HepG2 (cell line): ENCODE measurements around the gene CSNK1A1. TPM values are rescaled to one million over a fixed set of nuclear protein-coding genes. Genes with fewer than 3 reads are reported as not detected.

Experiments used
- ATAC-seq: fragments of 200-7000 bp; cut with Tn5 transposase; 3 replicates; pipeline ENCODE4 v1.9.1; 2020; ENCODE audit warnings: mild to moderate bottlenecking, moderate library complexity
- BruUV-seq: library from RNA; stranded (reverse); fragments of 400-500 nt; replicated peaks from 2 replicates; lab custom pipeline; 2021; lab: Mats Ljungman, UMichigan
- CTCF ChIA-PET: fragments of 300-600 bp; formaldehyde crosslinking; extraction: SDS; loops from one replicate; lab custom pipeline; 2021; ENCODE audit warnings: low total read pairs, inconsistent platforms, low intra/inter-chr PET ratio; lab: Yijun Ruan, JAX
- POLR2A ChIA-PET: fragments of 350-600 bp; sonication (Branson Sonifier 250); formaldehyde crosslinking; loops from one replicate; lab custom pipeline; 2020; ENCODE audit warnings: antibody characterized with exemption, inconsistent platforms; lab: Yijun Ruan, JAX
- DNase-seq: peaks from one replicate; pipeline ENCODE4 v3.0.0-alpha.2; 2015; ENCODE audit warnings: low spot score
- FAIRE-seq: peaks from 3 replicates; lab custom pipeline; 2011; peaks lifted over from hg19 to GRCh38; lab: Jason Lieb, UNC
- H2AFZ ChIP-seq: one replicate; pipeline ENCODE4 v1.6.1; 2011; ENCODE audit warnings: low read length, inconsistent platforms
- H3K27ac ChIP-seq: fragments of 300-600 bp; 3 replicates; pipeline ENCODE4 v1.8.0; 2011; ENCODE audit warnings: mixed run types, mild to moderate bottlenecking, mixed read lengths, low read length, inconsistent platforms; ENCODE audit not compliant: insufficient read depth; ENCODE audit errors: extremely low read length
- H3K27me3 ChIP-seq, 2 experiments: fragments of 200-600 bp in 1 of 2; 2 replicates in 1 of 2; 3 replicates in 1 of 2; pipeline versions ENCODE4 v1.6.0 to v1.8.0; 2011; ENCODE audit warnings: low read length in 2 of 2, mild to moderate bottlenecking in 2 of 2, moderate library complexity in 2 of 2, inconsistent platforms in 1 of 2; ENCODE audit not compliant: insufficient read depth in 2 of 2, control insufficient read depth in 1 of 2
- H3K36me3 ChIP-seq, 2 experiments: fragments of 200-600 bp in 1 of 2; replicated peaks in 1 of 2; 2 replicates in 1 of 2; 3 replicates in 1 of 2; pipeline versions ENCODE4 v1.5.1 to v1.8.0; 2011; ENCODE audit warnings: low read length in 2 of 2, inconsistent platforms in 1 of 2; ENCODE audit not compliant: insufficient read depth in 2 of 2, control insufficient read depth in 1 of 2
- H3K4me1 ChIP-seq: 2 replicates; pipeline ENCODE4 v1.5.1; 2012; ENCODE audit warnings: low read length, inconsistent platforms; ENCODE audit not compliant: insufficient read depth
- H3K4me2 ChIP-seq: 2 replicates; pipeline ENCODE4 v1.6.0; 2011; ENCODE audit warnings: low read depth, low read length, inconsistent platforms
- H3K4me3 ChIP-seq, 3 experiments: fragments of 200-600 bp in 1 of 3; sonication (generic), shearing (Covaris generic) in 1 of 3; replicated peaks in 1 of 3; 2 replicates each; pipeline ENCODE4 v1.5.1; 2011 to 2016; ENCODE audit warnings: low read length in 3 of 3, inconsistent platforms in 2 of 3, low read depth in 2 of 3, mild to moderate bottlenecking in 2 of 3, control low read depth in 1 of 3, mixed read lengths in 1 of 3; ENCODE audit not compliant: insufficient read depth in 1 of 3
- H3K79me2 ChIP-seq: one replicate; pipeline ENCODE4 v1.6.1; 2011; ENCODE audit warnings: low read length, inconsistent platforms; ENCODE audit not compliant: insufficient read depth
- H3K9ac ChIP-seq: 2 replicates; pipeline ENCODE4 v1.6.0; 2011; ENCODE audit warnings: mild to moderate bottlenecking, low read depth, low read length, inconsistent platforms; ENCODE audit not compliant: insufficient read depth
- H3K9me3 ChIP-seq: 2 replicates; pipeline ENCODE4 v1.5.1; 2012; ENCODE audit warnings: mild to moderate bottlenecking, low read length
- H4K20me1 ChIP-seq: 2 replicates; pipeline ENCODE4 v1.6.0; 2011; ENCODE audit warnings: inconsistent platforms, mild to moderate bottlenecking, low read length, moderate library complexity; ENCODE audit not compliant: insufficient read depth
- BORCS8-MEF2B ChIP-seq: sonication (generic); formaldehyde crosslinking; IDR thresholded peaks from 2 replicates; pipeline ENCODE4 v1.8.0; 2022; ENCODE audit warnings: mild to moderate bottlenecking, missing genetic modification reagents
- DR1 ChIP-seq: sonication (generic); formaldehyde crosslinking; IDR thresholded peaks from 2 replicates; pipeline ENCODE4 v1.8.0; 2021; ENCODE audit warnings: mild to moderate bottlenecking, missing genetic modification reagents, inconsistent platforms
- HNRNPL ChIP-seq: fragments of 200-400 bp; formaldehyde crosslinking; IDR thresholded peaks from 2 replicates; pipeline ENCODE4 v1.6.1; 2017; ENCODE audit warnings: mild to moderate bottlenecking, low read depth, low read length
- MLLT10 ChIP-seq: sonication (generic); formaldehyde crosslinking; IDR thresholded peaks from 2 replicates; pipeline ENCODE4 v1.4.0; 2020; ENCODE audit warnings: missing genetic modification reagents
- REPIN1 ChIP-seq: sonication (generic); formaldehyde crosslinking; IDR thresholded peaks from 2 replicates; pipeline ENCODE4 v1.8.0; 2022; ENCODE audit warnings: missing genetic modification reagents, low read depth, mild to moderate bottlenecking, borderline replicate concordance
- SIN3A ChIP-seq: IDR thresholded peaks from 2 replicates; pipeline ENCODE4 v1.6.1; 2011; ENCODE audit warnings: low read depth, mild to moderate bottlenecking, control low read depth, low read length, borderline replicate concordance
- SMYD3 ChIP-seq: sonication (generic); formaldehyde crosslinking; IDR thresholded peaks from 2 replicates; pipeline ENCODE4 v1.8.1; 2023; ENCODE audit warnings: mild to moderate bottlenecking, missing genetic modification reagents
- ZNF704 ChIP-seq: sonication (generic); formaldehyde crosslinking; IDR thresholded peaks from 2 replicates; pipeline ENCODE4 v1.8.1; 2023; ENCODE audit warnings: mild to moderate bottlenecking, inconsistent platforms, moderate library complexity, missing genetic modification reagents, borderline replicate concordance
- WGBS: methylation state at CpG from one replicate; pipeline ENCODE4 v1.1.6; 2017; ENCODE audit warnings: low lambda C conversion rate; 5-methylcytosine and 5-hydroxymethylcytosine counted together
- in situ Hi-C: cut with HindIII; loops from 2 replicates; pipeline ENCODE4 v1.10.0; 2017; ENCODE audit warnings: low pct_unique_long_range_greater_than_20kb; ENCODE audit not compliant: extremely low pct_ligation_motif_present
- intact Hi-C: fragments of 100-400 bp; cut with micrococcal nuclease; formaldehyde crosslinking; loops from one replicate; pipeline ENCODE4 v1.10.0; 2022; ENCODE audit not compliant: unreplicated experiment
- polyA plus RNA-seq, 8 experiments: library from polyadenylated mRNA; depleted of rRNA in 3 of 8; stranded (reverse) in 7 of 8; unstranded in 1 of 8; fragments of >200 nt; fragmentation: Illumina TruSeq in 4 of 8; extraction: Trizol in 4 of 8; gene quantifications; 2 replicates each; pipeline versions ENCODE4 v1.2.1 to v1.2.3, GENCODE V29; 2011 to 2016; ENCODE audit warnings: low read depth in 4 of 8, missing spikeins in 1 of 8, mixed read lengths in 1 of 8; ENCODE audit not compliant: insufficient read depth in 1 of 8
- total RNA-seq, 5 experiments: library from RNA; depleted of rRNA; stranded (reverse); fragments of >200 nt; fragmentation: Illumina TruSeq; extraction: Trizol; gene quantifications; 2 replicates each; pipeline ENCODE4 v1.2.3, GENCODE V29; 2016; ENCODE audit warnings: low read depth in 1 of 5

The CSNK1A1 gene
- total and polyA plus RNA-seq, 2 of the 13 experiments (the other 11 are each of a cell fraction or from before 2014, with no cell fraction given) = 89.0 to 149 TPM

- TF ChIP-seq SMYD3 (CRISPR knock-in tag) (no peak), HNRNPL (no peak), REPIN1 (CRISPR knock-in tag) (no peak), ZNF704 (CRISPR knock-in tag) (no peak), BORCS8-MEF2B (CRISPR knock-in tag) (no peak), SIN3A (no peak)
- TF ChIP-seq, all 625 proteins: peak for 0
These were observed 46.4 kb upstream of the CSNK1A1 start (continued) for GRCh38 chr5:149597618-149598017.

- POLR2A ChIA-PET = no interaction called here
These were observed 45.5 kb upstream of the CSNK1A1 start for GRCh38 chr5:149596712-149597111.

More at GRCh38 chr5:149596712-149597111, 45.5 kb upstream of the CSNK1A1 start:
- Histone ChIP-seq H3K27me3 (peaks cover 0 to 8% of the 10 kb centered on the region in 2 experiments; a peak in 1 of 5 replicates), H3K79me2 (no peaks in the 10 kb centered on the region), H3K4me3 (no peak overlapping the region), H3K9me3 (no peaks in the 10 kb centered on the region), H3K4me2 (no peak overlapping the region), H4K20me1 (no peaks in the 10 kb centered on the region), H3K4me1 (no peaks in the 10 kb centered on the region), H3K9ac (no peak overlapping the region), H3K27ac (no peak overlapping the region), H3K36me3 (no peaks in the 10 kb centered on the region), H2AFZ (no peak overlapping the region)
- in situ Hi-C loops = no loop called here
- CTCF ChIA-PET = no interaction called here
- ATAC-seq = no peak
- 50% methylated on average over 2 of the region's 2 CpGs for WGBS
- intact Hi-C loops = no loop called here
- TF ChIP-seq MLLT10 (CRISPR knock-in tag) (no peak), DR1 (CRISPR knock-in tag) (no peak)
- no peak for FAIRE-seq
- BruUV-seq = no TSS peak
- DNase-seq = no peak
